Measurements from ENCODE around the gene TTC9B. TPM values are rescaled to one million over a fixed set of nuclear protein-coding genes. Genes with fewer than 3 reads are reported as not detected.

The TTC9B gene
- total and polyA plus RNA-seq, 2 of the 13 experiments (the other 11 are each of a cell fraction or from before 2014, with no cell fraction given), result not detected

GRCh38 chr19:40175820-40176219, 42.4 kb downstream of the TTC9B start:
- no peak overlapping the region for H3K9ac ChIP-seq (ENCODE audit: insufficient read depth, low read depth, low read length)
- in situ Hi-C loops (cut with HindIII; ENCODE audit: extremely low pct_ligation_motif_present, low pct_unique_long_range_greater_than_20kb), result no loop called here
- POLR2A ChIA-PET, result no interaction called here
- no peak overlapping the region for H3K4me2 ChIP-seq (ENCODE audit: low read depth, low read length)
- H3K27me3 ChIP-seq (ENCODE audit: control insufficient read depth in 1 of 2, insufficient read depth in 2 of 2, low read length in 2 of 2), result peaks cover 3 to 18% of the 10 kb centered on the region in 2 experiments; a peak in 3 of 5 replicates
- H3K79me2 ChIP-seq (ENCODE audit: insufficient read depth, low read length), result no peaks in the 10 kb centered on the region
- CTCF ChIA-PET (ENCODE audit: low intra/inter-chr PET ratio, low total read pairs), result no interaction called here
- intact Hi-C loops (cut with micrococcal nuclease; ENCODE audit: unreplicated experiment), result no loop called here
- BruUV-seq (replicated peaks), result no TSS peak
- no peak overlapping the region for H3K4me3 ChIP-seq (replicated peaks in 1 of 3; ENCODE audit: insufficient read depth in 1 of 3, low read depth in 2 of 3, low read length in 3 of 3)
- FAIRE-seq (no peak), DNase-seq (ENCODE audit: low spot score) (no peak), ATAC-seq (no peak)
- H3K9me3 ChIP-seq (ENCODE audit: low read length), result no peaks in the 10 kb centered on the region
- H3K4me1 ChIP-seq (ENCODE audit: insufficient read depth, low read length), result 0 out of 2 replicates have a peak, but pooled peaks cover 9% of the 10 kb centered on the region
- no peak overlapping the region for H3K27ac ChIP-seq (ENCODE audit: extremely low read length, insufficient read depth, low read length)
- 32% methylated on average over 5 of the region's 5 CpGs for WGBS (ENCODE audit: low lambda C conversion rate)
- H2AFZ ChIP-seq (ENCODE audit: low read length), result no peak overlapping the region
- no peaks in the 10 kb centered on the region for H4K20me1 ChIP-seq (ENCODE audit: insufficient read depth, low read length)
- TF ChIP-seq ZBTB21 (CRISPR knock-in tag; IDR thresholded peaks at IDR 0.05) (no peak), NFE2 (CRISPR knock-in tag; IDR thresholded peaks at IDR 0.05) (no peak), TMF1 (CRISPR knock-in tag; IDR thresholded peaks at IDR 0.05; ENCODE audit: low read depth) (no peak), TEF (CRISPR knock-in tag; IDR thresholded peaks at IDR 0.05) (no peak), ZNF780A (CRISPR knock-in tag; IDR thresholded peaks at IDR 0.05) (no peak), USF2 (IDR thresholded peaks at IDR 0.05; ENCODE audit: low read depth, low read length) (no peak), USF2 (CRISPR knock-in tag; IDR thresholded peaks at IDR 0.05; ENCODE audit: borderline replicate concordance) (no peak), PHF21A (CRISPR knock-in tag; IDR thresholded peaks at IDR 0.05) (no peak), ZNF878 (CRISPR knock-in tag; IDR thresholded peaks at IDR 0.05) (no peak), SKI (IDR thresholded peaks at IDR 0.05; ENCODE audit: partially characterized antibody) (no peak), FOXO1 (CRISPR knock-in tag; IDR thresholded peaks at IDR 0.05) (no peak)
- no peaks in the 10 kb centered on the region for H3K36me3 ChIP-seq (replicated peaks in 1 of 2; ENCODE audit: control insufficient read depth in 1 of 2, insufficient read depth in 2 of 2, low read length in 2 of 2)
